ENCODE results near the gene KLHL29.

DNA sequence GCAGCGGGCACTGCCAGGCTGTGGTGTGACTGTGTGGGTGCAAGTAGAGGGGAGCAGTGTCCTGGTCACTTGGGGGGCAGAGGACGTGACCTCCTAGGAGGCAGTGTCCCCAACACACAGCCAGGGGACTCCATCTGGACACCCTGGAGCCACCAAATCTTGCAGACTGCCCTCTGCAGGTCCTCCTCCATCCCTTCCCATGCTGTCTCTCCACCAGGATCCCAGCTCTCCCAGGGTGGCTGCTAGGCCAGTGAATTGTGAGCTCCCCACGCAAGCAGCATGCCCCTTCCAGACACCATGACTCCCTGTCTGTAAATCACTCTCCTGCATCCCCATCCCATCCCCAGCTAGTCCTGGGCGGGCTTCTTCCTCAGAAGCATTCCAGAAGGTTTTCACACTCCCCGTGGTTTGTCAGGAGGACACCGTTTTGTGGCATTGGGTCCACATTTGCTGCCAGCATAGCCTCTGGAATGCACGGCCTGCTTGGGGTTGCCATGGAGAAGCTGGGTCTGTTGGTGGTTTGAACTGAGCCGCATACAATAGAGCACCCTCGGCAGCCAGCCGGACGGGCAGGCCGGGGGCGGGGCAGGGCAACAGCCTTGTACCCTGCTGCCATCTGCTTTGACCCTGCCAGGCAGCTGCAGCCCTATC lies 210.7 kb downstream of the KLHL29 start:
- TF ChIP-seq, protein P1, sequence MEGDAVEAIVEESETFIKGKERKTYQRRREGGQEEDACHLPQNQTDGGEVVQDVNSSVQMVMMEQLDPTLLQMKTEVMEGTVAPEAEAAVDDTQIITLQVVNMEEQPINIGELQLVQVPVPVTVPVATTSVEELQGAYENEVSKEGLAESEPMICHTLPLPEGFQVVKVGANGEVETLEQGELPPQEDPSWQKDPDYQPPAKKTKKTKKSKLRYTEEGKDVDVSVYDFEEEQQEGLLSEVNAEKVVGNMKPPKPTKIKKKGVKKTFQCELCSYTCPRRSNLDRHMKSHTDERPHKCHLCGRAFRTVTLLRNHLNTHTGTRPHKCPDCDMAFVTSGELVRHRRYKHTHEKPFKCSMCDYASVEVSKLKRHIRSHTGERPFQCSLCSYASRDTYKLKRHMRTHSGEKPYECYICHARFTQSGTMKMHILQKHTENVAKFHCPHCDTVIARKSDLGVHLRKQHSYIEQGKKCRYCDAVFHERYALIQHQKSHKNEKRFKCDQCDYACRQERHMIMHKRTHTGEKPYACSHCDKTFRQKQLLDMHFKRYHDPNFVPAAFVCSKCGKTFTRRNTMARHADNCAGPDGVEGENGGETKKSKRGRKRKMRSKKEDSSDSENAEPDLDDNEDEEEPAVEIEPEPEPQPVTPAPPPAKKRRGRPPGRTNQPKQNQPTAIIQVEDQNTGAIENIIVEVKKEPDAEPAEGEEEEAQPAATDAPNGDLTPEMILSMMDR (IDR thresholded peaks at IDR 0.05; ENCODE audit: low read length): no peak
- no peak for TF ChIP-seq EZH2 (optimal IDR thresholded peaks at IDR 0.05; ENCODE audit: low read depth, low read length)
